Hepatocyte (in vitro differentiated cells): Measurements from ENCODE around the gene CDH18.

Experiments
- CTCF ChIP-seq: fragments of 200-600 bp; sonication (generic); IDR thresholded peaks from 2 replicates; pipeline ENCODE4 v1.5.1; 2016; ENCODE audit warnings: antibody characterized with exemption, mild to moderate bottlenecking; ENCODE audit not compliant: poor library complexity
- EZH2 ChIP-seq: fragments of 200-600 bp; sonication (generic); IDR thresholded peaks from 2 replicates; pipeline ENCODE4 v1.6.1; 2016; ENCODE audit warnings: antibody characterized with exemption, mild to moderate bottlenecking, borderline replicate concordance
- EZH2phosphoT487 ChIP-seq: fragments of 200-600 bp; sonication (generic); IDR thresholded peaks from one replicate; pipeline ENCODE4 v1.6.1; 2018; ENCODE audit warnings: antibody characterized with exemption, mild to moderate bottlenecking, low read depth, moderate library complexity; ENCODE audit not compliant: unreplicated experiment, severe bottlenecking

- no peak for TF ChIP-seq CTCF
- no peak for TF ChIP-seq EZH2
- no peak for TF ChIP-seq EZH2phosphoT487
These were observed 371.2 kb downstream of the CDH18 start for GRCh38 chr5:19616701-19617215.
